ENCODE results near the gene KIF6.
"Not testable (repeated sequence)": the region's sequence is repeated elsewhere in the genome, so short reads cannot be mapped to it uniquely, and the experiment has no call there.

Gene KIF6

DNA sequence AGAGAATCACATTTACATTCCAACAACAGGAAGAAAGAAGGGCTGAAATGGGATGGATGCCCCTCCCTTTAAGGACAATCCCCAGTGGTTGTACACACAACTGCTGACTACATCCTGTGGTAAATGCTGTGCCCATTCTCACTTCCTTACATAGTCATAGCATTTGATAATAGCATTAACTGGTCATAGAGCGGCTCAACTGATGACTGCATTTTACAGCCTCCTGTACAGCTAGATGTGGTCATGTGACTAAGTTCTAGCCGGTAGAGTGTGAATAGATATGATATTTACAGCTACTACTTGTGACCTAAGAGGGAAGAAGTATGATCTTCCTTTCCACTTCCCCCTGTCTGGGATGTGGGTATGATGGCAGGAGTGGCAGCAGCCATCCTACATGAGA, 435.7 kb downstream of the KIF6 start:
- ChIA-PET CTCF (interaction anchor here (0.6 kb wide), 1 partner anchor 124 kb away, joined by 3 read pairs; no protein-coding TSS in a partner anchor), POLR2A (no interaction called here)
- TF ChIP-seq FOXK2 (IDR thresholded peaks at IDR 0.05), result no peak
- no peak for TF ChIP-seq ZNF384 (IDR thresholded peaks at IDR 0.05)
- no peak for TF ChIP-seq SP1 (IDR thresholded peaks at IDR 0.05)
- no peak for TF ChIP-seq BHLHE40 (IDR thresholded peaks at IDR 0.05; ENCODE audit: borderline replicate concordance)
- no peak for TF ChIP-seq HDGF (IDR thresholded peaks at IDR 0.05; ENCODE audit: borderline replicate concordance)
- TF ChIP-seq FOXM1 (IDR thresholded peaks at IDR 0.05; ENCODE audit: borderline replicate concordance), result no peak
- TF ChIP-seq SUZ12 (IDR thresholded peaks at IDR 0.05), result no peak
- TF ChIP-seq TARDBP (IDR thresholded peaks at IDR 0.05), result no peak
- TF ChIP-seq, protein P1, sequence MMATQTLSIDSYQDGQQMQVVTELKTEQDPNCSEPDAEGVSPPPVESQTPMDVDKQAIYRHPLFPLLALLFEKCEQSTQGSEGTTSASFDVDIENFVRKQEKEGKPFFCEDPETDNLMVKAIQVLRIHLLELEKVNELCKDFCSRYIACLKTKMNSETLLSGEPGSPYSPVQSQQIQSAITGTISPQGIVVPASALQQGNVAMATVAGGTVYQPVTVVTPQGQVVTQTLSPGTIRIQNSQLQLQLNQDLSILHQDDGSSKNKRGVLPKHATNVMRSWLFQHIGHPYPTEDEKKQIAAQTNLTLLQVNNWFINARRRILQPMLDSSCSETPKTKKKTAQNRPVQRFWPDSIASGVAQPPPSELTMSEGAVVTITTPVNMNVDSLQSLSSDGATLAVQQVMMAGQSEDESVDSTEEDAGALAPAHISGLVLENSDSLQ (IDR thresholded peaks at IDR 0.05), result no peak
- no peak for TF ChIP-seq CTBP1 (IDR thresholded peaks at IDR 0.05; ENCODE audit: borderline replicate concordance)
- TF ChIP-seq NFRKB (IDR thresholded peaks at IDR 0.05), result no peak
- TF ChIP-seq ARNT (IDR thresholded peaks at IDR 0.05), result no peak
- TF ChIP-seq L3MBTL2 (conservative IDR thresholded peaks at IDR 0.05), result no peak
- no peak for TF ChIP-seq LEF1 (IDR thresholded peaks at IDR 0.05; ENCODE audit: borderline replicate concordance)
- TF ChIP-seq FOXA1 (IDR thresholded peaks at IDR 0.05), result no peak
- no peak for TF ChIP-seq ELF4 (IDR thresholded peaks at IDR 0.05)
- no peak for DNase-seq (ENCODE audit: extremely low spot score)

DNA sequence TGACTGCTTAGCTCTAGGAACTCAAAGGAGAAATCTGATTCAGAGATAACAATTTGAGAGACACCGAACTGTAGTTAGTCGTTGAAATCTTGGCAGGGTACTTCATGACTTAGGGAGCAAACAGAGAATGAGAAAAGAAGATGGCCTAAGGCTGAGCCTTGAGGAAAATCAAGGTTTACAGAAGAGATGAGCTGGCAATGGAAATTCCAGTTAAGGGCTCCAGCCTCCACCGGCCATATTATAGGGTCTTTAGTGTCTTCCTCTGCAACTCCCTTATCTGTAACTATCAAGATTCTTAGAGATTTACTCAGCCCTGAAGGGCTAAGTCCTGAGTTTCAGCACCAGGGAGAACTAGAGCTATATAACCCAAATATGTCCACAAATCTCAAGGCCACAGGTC, 437.6 kb downstream of the KIF6 start:
- no peak for DNase-seq (ENCODE audit: extremely low spot score)
- CTCF ChIA-PET, result interaction anchor here (0.6 kb wide), 1 partner anchor 278 kb away, joined by 3 read pairs; no protein-coding TSS in a partner anchor
- TF ChIP-seq LEF1 (IDR thresholded peaks at IDR 0.05; ENCODE audit: borderline replicate concordance) (no peak), HDGF (IDR thresholded peaks at IDR 0.05; ENCODE audit: borderline replicate concordance) (no peak)
- POLR2A ChIA-PET, result no interaction called here

DNA sequence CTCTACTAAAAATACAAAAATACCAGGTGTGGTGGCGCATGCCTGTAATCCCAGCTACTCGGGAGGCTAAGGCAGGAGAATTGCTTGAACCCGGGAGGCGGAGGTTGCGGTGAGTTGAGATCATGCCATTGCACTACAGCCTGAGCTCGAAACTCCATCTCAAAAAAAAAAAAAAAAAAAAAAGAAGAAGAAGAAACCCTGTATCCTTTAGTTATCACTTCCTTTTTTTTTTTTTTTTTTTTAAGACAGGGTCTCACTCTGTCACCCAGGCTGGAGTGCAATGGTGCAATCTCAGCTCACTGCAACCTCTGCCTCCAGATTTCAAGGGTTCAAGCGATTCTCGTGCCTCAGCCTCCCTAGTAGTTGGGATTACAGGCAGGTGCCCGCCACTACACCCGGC, 438.6 kb downstream of the KIF6 start:
- DNase-seq (ENCODE audit: extremely low spot score); POLR2A ChIA-PET: not testable (repeated sequence)
- CTCF ChIA-PET, result interaction anchor here (0.6 to 1.3 kb wide), 3 partner anchors 24 to 1787 kb away, joined by 3 to 5 read pairs (median 3); partner anchors contain the start of gene CCDC167

DNA sequence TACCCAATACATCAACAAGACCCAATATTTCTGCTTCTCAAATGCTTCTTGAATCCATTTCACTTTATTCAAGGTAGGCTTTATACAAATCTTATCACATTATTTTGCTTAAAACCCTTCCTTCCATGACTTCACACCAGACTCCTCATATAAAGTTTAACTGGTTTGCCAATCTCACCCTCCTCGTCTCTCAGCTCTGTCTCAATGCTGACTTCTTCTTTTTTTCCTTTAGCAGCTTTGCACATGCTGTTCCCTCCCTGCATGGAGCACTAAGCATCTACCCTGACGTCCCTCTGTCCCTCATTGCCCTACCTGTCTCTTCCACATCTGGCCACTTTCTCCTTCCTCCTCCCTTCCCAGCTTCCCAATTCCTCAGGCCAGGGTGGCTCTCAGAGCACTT, 442.4 kb downstream of the KIF6 start:
- TF ChIP-seq L3MBTL2 (conservative IDR thresholded peaks at IDR 0.05) (no peak), SUZ12 (IDR thresholded peaks at IDR 0.05) (no peak), ELF4 (IDR thresholded peaks at IDR 0.05) (no peak), FOXM1 (IDR thresholded peaks at IDR 0.05; ENCODE audit: borderline replicate concordance) (no peak), LEF1 (IDR thresholded peaks at IDR 0.05; ENCODE audit: borderline replicate concordance) (no peak), BHLHE40 (IDR thresholded peaks at IDR 0.05; ENCODE audit: borderline replicate concordance) (no peak), FOXK2 (IDR thresholded peaks at IDR 0.05) (no peak), SP1 (IDR thresholded peaks at IDR 0.05) (no peak), NFRKB (IDR thresholded peaks at IDR 0.05) (no peak), CTBP1 (IDR thresholded peaks at IDR 0.05; ENCODE audit: borderline replicate concordance) (no peak), ARNT (IDR thresholded peaks at IDR 0.05) (no peak), TARDBP (IDR thresholded peaks at IDR 0.05) (no peak), HDGF (IDR thresholded peaks at IDR 0.05; ENCODE audit: borderline replicate concordance) (no peak)
- CTCF ChIA-PET, result interaction anchor here (1.2 kb wide), 1 partner anchor 20 kb away, joined by 8 read pairs; no protein-coding TSS in a partner anchor
- POLR2A ChIA-PET, result no interaction called here
- DNase-seq (ENCODE audit: extremely low spot score), result no peak

DNA sequence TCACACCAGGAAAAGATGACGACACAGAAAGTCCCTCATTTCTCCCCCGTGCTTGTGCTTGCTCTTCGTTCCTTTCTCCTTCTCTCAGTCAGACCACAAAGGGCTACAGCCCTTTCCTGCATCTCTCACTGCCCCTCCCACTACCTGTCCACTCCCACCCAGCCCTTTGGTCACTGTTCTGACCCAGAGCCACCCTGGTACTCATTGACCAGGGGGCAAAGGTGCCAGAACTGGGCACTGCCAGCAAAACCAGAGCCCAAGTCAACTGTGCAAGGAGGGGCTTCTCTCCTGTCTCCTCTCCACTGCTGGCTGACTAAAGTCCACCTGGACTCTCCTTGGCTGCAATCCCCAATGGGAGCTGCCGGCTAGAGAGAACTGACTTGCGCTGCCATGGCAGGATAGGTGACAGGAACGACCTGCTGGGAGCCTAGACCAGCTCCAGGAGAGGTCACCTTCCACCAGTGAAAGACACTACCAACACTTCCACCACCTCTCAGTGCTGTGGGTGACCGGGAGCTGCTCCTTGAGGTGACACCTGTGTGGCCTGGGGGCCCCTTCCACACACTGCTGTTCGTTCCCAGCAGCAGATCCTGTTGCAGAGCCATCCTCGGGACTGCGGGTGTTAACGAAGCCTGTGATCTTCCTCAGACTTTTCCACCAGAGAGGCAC, 443.8 kb downstream of the KIF6 start:
- POLR2A ChIA-PET, result no interaction called here
- TF ChIP-seq HDGF (IDR thresholded peaks at IDR 0.05; ENCODE audit: borderline replicate concordance) (no peak), ZNF384 (IDR thresholded peaks at IDR 0.05) (no peak), NFRKB (IDR thresholded peaks at IDR 0.05) (no peak), SP1 (IDR thresholded peaks at IDR 0.05) (no peak), FOXM1 (IDR thresholded peaks at IDR 0.05; ENCODE audit: borderline replicate concordance) (no peak), BHLHE40 (IDR thresholded peaks at IDR 0.05; ENCODE audit: borderline replicate concordance) (no peak)
- CTCF ChIA-PET, result no interaction called here
- no peak for DNase-seq (ENCODE audit: extremely low spot score)

DNA sequence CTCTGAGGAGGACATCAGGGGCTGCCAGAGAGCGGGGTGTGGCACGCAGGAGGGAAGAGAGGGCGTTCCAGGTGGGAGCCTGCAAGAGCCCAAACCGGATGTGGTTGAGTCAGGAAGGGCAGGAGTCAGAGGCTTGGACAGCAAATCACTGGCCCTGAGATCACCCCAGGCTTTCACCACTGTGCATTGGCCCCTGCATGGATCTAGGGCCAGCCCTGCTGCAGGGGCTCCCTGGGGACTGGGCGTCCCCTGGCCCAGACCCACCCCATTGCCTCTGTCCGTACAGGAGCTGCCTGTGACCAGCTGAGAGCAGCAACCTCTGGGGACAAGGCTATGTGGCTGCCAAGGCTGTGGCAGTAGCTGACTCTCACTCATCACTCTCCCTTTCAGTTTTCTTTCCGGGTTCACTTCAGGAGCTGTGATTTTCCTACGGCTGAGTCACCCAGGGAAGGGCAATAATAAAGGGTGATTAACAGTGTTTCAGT, 444.9 kb downstream of the KIF6 start:
- TF ChIP-seq FOXM1 (IDR thresholded peaks at IDR 0.05; ENCODE audit: borderline replicate concordance) (no peak), ARNT (IDR thresholded peaks at IDR 0.05) (no peak), ZNF384 (IDR thresholded peaks at IDR 0.05) (no peak), LEF1 (IDR thresholded peaks at IDR 0.05; ENCODE audit: borderline replicate concordance) (no peak), FOXK2 (IDR thresholded peaks at IDR 0.05) (no peak), SP1 (IDR thresholded peaks at IDR 0.05) (no peak), FOXA1 (IDR thresholded peaks at IDR 0.05) (no peak), NFRKB (IDR thresholded peaks at IDR 0.05) (no peak), L3MBTL2 (conservative IDR thresholded peaks at IDR 0.05) (no peak), ELF4 (IDR thresholded peaks at IDR 0.05) (no peak), BHLHE40 (IDR thresholded peaks at IDR 0.05; ENCODE audit: borderline replicate concordance) (no peak), HDGF (IDR thresholded peaks at IDR 0.05; ENCODE audit: borderline replicate concordance) (no peak), TARDBP (IDR thresholded peaks at IDR 0.05) (no peak), SUZ12 (IDR thresholded peaks at IDR 0.05) (no peak)
- TF ChIP-seq, protein P1 (IDR thresholded peaks at IDR 0.05), result no peak
- ChIA-PET POLR2A (no interaction called here), CTCF (no interaction called here)
- DNase-seq (ENCODE audit: extremely low spot score), result no peak
